Activated CD4-positive, alpha-beta T cell treated with anti-CD3 and anti-CD28 coated beads, Interleukin-2, amount 50 U/mL, for 1 hour (primary cell): ENCODE data around the gene PRCC.
A peak's percentile ranks its signal among the peaks of the same experiment; 100 is the strongest.

Experiments
- DNase-seq: peaks from one replicate; pipeline ENCODE4 v3.0.0-alpha.2; 2020

Gene PRCC, protein sequence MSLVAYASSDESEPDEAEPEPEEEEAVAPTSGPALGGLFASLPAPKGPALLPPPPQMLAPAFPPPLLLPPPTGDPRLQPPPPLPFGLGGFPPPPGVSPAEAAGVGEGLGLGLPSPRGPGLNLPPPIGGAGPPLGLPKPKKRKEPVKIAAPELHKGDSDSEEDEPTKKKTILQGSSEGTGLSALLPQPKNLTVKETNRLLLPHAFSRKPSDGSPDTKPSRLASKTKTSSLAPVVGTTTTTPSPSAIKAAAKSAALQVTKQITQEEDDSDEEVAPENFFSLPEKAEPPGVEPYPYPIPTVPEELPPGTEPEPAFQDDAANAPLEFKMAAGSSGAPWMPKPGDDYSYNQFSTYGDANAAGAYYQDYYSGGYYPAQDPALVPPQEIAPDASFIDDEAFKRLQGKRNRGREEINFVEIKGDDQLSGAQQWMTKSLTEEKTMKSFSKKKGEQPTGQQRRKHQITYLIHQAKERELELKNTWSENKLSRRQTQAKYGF

DNA sequence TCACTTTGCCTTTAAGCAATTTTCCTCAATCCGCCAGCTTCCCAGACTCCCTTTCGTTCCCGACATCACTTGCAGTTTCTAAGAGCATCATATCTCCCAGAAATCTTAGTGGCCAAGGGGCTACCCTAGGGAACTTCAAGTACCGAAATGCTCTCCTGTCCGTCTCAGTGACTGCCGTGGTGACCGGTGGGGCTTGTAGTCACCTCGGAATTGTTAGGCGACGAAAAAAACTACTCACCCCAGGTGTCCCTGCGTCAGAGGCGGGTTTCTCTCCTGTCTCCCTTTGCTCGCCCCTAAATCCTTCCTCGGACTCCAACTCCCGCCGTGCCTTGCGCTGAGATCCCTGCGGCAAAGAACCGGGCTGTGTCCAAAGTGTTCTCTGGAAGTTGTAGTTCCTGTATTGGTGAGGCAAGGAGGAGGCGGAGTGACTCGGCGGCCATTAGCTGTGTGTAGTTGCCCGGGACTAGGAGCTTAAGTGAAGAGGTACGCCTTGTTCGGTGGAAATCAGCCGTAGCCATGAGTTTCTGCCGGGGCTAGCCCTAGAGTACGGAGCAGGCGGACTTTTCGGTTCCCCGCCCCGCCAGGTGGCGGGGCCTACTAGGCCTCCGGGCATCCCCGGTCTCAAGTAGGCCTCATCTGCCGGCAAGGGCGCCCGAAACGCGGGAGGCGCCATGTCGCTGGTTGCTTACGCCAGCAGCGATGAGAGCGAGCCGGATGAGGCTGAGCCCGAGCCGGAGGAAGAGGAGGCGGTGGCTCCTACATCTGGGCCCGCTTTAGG lies at the start of gene PRCC:
Gene PRCC (plus strand): TSS at position 435 of the 778 bp plus-strand sequence. CDS start 237 bp downstream, at position 672.
- peak; percentile 95 for DNase-seq

DNA sequence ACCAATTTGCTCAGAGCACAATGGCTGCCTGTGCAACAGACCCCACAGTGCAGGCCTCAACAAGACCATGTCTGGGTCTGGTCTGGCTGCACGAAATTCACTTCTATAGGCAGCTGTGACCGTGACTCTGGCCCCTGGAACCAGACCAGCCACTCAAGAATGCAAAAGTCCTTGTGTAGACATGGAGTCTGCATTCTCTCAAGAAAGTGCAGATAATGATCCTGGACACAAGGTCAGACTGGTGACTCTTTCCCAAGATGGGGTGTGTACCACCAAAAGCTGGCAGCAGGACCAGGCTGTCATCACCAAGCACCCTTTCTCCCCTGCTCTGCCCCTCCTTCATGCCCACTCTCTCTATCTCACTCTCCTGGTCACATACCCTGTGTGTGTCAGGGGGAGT lies 46.2 kb upstream of the PRCC start:
- no peak for DNase-seq

GRCh38 chr1:156721535-156721934 lies 45.8 kb upstream of the PRCC start:
- DNase-seq: no peak

- DNase-seq: peak; percentile 79
Measured at GRCh38 chr1:156725683-156726280, 41.6 kb upstream of the PRCC start.

DNA sequence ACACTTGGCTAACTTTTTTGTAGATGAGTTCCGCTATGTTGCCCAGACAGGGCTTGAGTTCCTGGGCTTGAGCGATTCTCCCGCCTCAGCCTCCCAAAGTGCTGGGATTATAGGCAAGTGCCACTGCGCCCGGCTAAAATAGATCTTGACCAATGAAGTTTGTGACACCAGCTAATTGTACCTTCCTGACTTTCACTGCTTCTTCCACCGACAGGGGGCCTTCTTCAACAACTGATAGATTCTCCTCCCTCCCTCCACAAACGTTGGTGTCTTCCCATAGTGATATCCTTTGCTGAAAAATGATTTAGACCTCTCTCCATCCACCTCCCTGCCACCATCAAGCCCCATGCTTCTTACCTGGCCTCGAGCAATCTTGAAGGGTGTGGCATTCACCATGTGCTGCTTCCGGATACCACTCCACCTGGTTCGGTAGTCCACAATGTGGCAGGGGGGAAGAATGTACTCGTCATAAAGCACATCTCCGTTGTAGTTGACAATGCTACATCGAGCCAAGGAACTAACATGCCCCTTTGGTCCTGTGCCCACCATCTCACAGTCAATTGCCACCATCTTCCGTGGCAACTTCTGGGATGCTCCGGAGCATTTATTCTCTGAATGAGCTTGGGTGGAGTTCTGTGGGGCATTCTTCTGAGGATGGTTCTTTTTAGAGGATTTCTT lies 40.6 kb upstream of the PRCC start:
- DNase-seq: peak; percentile 41

DNA sequence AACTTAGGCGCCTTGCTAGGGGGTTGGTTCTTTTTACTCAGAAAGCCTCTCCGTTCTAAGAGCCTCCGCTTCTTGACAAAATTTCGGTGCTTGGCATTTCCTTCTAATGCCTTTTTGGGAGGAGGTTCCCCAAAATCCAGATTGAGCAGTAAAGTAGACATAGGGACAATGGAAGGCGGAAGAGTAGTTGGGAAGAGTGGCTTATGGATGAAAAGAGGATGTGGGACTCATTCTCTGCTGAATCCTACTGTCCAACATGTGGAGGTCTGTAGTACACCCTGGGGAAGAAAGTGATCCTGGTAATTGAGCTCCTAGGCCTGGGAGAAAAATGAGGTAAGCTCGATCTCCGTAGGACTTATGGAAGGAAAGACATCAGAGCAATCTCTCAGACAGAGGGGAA lies 39.8 kb upstream of the PRCC start:
- no peak for DNase-seq

- DNase-seq: peak; percentile 61
Measured at GRCh38 chr1:156727926-156728598, 39.3 kb upstream of the PRCC start, which contains the start of gene METTL25B. Gene METTL25B, plus strand, starts transcription at chr1:156728469. Its CDS starts 636 bp downstream, at chr1:156729105.

DNA sequence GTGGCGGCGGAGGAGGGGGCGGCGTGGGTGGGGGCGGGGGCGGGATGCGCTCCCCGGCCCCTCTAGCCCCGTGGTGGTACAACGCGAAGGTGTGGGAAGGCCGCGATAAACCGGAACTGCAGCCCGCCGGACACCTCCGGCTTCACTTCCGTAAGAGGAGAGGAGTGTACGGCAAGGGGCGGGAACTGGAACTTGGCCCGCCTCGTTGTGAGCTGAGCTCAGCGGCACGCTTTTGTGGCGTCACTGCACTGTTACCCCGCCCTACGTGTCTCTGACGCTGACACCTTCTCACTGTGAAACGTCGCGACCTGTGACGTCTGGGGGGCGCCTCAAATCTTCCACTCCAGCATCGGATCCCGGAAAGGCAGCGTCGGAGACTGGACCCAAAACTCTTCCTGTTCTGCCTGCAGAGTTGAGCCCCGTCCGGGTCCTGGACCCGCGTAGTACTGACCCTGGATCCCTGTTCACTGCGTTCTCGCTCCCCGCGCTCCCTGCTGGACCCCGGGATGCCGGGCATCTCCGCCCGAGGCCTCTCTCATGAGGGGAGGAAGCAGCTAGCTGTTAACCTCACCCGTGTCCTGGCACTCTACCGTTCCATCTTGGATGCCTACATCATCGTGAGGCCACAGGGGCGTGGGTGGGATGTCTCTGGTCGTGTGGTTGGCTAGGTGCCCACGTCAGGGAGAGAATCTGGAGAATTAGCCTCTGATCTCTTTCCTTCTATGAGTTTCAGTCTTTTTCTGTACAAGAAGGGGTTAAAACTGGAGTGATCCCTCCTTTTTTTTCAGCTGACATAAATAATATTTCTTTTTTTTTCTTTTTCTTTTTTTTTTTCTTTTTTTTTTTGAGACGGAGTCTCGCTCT lies 38.5 kb upstream of the PRCC start, which contains the start of gene ISG20L2:
Gene ISG20L2 (minus strand): TSS at position 168 of the 864 bp plus-strand sequence. CDS start 1,114 bp downstream, outside the sequence.
- DNase-seq: peak; percentile 95

GRCh38 chr1:156733989-156734584 lies 33.2 kb upstream of the PRCC start:
- DNase-seq: no peak

DNA sequence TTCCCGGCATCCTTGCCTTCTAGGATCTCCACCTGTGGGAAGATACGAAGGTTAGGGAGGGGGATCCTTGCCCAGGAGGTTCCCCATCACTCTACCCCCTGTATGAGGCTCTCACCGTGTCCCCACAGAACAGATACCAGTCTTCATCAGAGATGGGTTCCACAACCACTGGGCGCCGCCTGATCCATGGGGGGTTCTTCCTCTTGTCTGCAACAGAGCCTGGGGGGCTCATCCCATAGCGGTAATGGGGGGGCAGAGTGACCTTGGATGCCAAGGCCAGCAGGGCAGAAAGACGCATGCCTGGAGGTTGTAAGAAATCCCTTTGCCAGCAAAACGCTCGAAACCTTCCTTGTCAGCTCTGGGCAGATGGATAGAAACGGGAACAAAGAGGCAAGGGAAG lies 28.9 kb upstream of the PRCC start:
- DNase-seq: no peak

- DNase-seq: no peak
Measured at GRCh38 chr1:156738916-156739315, 28.4 kb upstream of the PRCC start.

- DNase-seq: no peak
Measured at GRCh38 chr1:156740237-156740740, 27.0 kb upstream of the PRCC start.

DNA sequence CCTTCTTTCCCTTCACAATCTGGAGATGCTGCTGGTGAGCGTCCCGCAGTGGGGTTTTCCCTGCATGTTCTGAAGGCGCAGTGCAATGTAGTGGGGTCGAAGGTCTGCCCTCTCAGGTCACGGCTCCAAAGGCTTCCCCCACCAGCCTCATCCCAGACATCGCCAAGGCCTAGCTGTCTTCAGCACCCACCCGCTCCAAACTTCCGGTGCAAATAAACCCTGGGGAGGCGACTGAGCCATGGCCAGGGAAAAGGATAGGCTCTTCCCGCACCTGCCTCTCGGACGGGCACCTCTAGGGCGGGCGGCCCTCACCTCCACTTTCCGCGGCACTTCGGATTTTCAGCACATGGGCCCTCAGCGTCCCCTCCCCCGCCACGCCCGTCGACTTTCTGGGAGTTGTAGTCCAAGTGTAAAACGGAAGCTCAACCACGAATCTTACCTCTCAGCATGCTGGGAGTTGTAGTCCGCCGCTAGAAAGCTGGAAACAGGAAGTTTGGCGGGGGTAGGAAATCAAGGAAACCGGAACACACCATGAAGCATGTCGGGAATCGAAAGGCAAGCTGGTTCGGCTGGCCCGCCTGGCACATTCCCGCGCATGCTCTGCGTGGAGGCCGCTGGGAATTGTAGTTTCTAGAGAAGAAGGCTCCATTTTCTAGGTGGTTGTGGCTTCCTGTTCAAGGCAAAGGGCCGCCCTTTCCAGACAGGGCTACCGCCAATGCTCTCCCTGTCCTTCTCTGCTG lies 26.4 kb upstream of the PRCC start, which contains the start of gene MRPL24:
Gene MRPL24 (minus strand): TSS at position 348 of the 740 bp plus-strand sequence. CDS start 2,384 bp downstream, outside the sequence.
- DNase-seq: peak; percentile 93

GRCh38 chr1:156741481-156741983 lies 25.8 kb upstream of the PRCC start:
- no peak for DNase-seq

- no peak for DNase-seq
Measured at GRCh38 chr1:156742017-156742416, 25.3 kb upstream of the PRCC start.

- DNase-seq: no peak
Measured at GRCh38 chr1:156742801-156743200, 24.5 kb upstream of the PRCC start.

DNA sequence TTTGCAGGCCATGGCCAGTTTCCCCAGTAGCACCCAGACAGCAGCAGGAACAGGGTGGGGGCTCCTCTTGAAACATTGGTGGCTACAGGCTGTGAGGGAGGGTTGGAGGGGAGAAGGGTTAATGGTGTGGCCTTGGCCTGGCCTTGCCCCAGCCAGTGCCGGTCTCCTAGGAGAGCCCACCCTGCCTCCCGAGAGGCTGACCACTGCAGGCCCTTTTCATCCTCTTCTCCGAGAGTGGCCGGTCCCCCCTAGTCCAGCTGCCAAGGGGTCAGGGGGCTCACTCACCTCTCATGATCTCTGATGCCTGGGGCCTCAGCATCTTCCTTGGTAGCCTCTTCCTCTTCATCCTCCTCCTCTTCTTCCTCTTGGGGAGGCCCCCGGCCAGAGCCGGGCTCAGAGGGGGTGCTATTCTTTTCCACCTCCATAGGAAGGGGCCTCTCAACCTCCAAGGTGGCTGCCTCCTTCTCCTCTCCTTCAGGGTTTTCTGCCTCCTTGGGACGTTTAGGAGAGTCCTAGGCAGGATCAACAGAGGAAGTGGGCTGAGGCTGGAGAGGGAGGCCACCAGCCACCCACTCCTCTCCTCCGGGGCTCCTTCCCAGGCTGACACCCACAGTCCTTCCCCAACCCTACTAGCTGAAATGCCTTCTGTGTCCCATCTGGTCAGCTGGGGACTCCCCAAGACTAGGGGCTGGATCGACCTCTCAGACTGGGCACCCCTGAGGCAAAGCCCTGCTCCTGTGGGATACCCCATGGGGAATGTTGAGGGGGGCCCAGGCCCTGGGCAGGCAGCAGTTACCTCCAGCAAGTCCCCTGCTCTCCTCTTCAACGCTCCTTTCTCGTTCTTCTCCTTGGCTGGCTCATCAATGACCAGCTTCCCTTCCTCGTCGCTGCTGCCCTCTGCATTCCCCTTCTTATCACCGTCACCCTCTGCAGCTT lies 23.7 kb upstream of the PRCC start:
- DNase-seq: no peak

GRCh38 chr1:156744344-156744743 lies 23.0 kb upstream of the PRCC start:
- no peak for DNase-seq
